ENCODE data around the gene MAP2K3.
A peak's percentile ranks its signal among the peaks of the same experiment; 100 is the strongest.
"Not testable (repeated sequence)": the region's sequence is repeated elsewhere in the genome, so short reads cannot be mapped to it uniquely, and the experiment has no call there.

MAP2K3 gene

DNA sequence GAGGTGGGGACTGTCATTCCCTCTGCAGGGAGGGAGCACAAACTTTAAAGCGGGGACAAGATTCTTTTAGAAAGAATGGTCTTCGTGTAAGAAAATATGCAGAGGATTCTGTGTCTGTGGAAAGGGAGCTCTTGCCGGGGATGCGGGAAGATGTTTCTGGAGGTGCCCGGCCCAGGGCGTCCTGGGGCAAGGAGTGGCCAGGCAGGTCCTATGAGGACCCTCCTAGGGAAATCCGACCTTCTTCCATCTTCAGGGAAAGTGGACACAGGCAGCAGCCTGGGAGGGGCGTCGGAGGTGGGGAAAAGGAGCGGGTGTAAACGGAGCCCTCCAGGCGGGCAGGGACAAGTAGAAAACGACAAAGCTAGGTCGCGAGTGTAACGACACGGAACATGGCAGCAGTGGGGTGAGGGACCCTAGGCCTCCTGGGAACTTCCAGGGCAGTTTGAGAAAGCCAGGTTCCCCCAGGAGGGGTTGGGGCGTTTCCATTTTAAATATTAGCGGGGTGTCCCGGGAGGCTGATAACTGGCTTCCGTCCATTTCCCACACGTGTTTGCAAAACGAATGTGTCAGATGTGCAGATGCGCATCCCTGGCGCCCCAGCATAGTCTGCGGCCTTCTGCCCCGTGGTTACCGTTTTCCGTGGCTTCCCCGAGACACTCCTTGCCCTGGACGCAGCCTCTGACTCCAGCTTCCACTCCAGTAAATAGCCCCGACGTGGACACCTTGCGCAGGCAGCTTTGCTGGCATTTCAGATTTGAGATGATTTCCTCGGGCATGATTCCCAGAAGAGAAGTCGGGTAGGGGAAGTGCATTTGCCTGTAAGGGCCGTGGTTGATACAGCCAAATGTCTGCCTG is 39.0 kb downstream of the MAP2K3 start:
- H3K9me3 ChIP-seq (replicated peaks in 1 of 11); H3K36me3 ChIP-seq; H4K20me1 ChIP-seq: not testable (repeated sequence)
- H3K4me1 ChIP-seq, result peaks cover 21 to 74% (median 55%) of the 10 kb centered on the region in 10 experiments
- peak overlapping the region in 6 of 11 experiments; percentile 8 to 68 (median 50); a peak in 8 of 22 replicates for H3K9ac ChIP-seq
- peaks cover 0 to 14% (median 0%) of the 10 kb centered on the region in 11 experiments; a peak in 6 of 22 replicates for H3K27me3 ChIP-seq
- peak overlapping the region; percentile 51 to 74 (median 62) for H3K4me3 ChIP-seq
- H3K4me2 ChIP-seq, result peak overlapping the region; percentile 77 to 92 (median 86)
- peak overlapping the region in 2 of 11 experiments; percentile 16 to 23; a peak in 2 of 22 replicates for H3K27ac ChIP-seq

DNA sequence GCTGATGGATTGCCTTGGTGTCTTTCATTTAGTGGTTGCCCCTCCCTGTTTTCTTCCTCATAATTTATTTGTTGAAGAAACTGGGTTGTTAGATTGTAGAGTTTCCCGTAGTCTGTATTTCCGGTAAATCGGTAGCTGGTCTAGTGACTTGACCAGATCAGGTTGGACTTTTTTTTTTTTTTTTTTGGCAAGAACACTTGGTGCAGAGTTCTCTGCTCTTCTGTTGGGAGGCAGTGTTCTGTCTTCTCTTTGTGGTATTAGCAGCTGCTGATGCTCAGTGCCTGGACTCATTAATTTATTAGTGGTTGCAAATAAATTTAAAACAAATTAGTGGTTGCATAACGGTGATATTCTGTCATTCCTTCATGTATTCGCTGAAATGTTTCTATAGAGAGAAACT is 40.2 kb downstream of the MAP2K3 start:
- H3K36me3 ChIP-seq; H3K9me3 ChIP-seq (replicated peaks in 1 of 11); H3K9ac ChIP-seq; H3K27me3 ChIP-seq; H3K4me3 ChIP-seq; H3K27ac ChIP-seq; H4K20me1 ChIP-seq: not testable (repeated sequence)
- Histone ChIP-seq H3K4me2 (peak overlapping the region in 4 of 11 experiments; percentile 16 to 84 (median 69); a peak in 8 of 22 replicates), H3K4me1 (peaks cover 21 to 61% (median 43%) of the 10 kb centered on the region in 10 experiments)

GRCh38 chr17:21327921-21328320 is 43.4 kb downstream of the MAP2K3 start:
- H3K4me3 ChIP-seq, H3K4me2 ChIP-seq: not testable (repeated sequence)

DNA sequence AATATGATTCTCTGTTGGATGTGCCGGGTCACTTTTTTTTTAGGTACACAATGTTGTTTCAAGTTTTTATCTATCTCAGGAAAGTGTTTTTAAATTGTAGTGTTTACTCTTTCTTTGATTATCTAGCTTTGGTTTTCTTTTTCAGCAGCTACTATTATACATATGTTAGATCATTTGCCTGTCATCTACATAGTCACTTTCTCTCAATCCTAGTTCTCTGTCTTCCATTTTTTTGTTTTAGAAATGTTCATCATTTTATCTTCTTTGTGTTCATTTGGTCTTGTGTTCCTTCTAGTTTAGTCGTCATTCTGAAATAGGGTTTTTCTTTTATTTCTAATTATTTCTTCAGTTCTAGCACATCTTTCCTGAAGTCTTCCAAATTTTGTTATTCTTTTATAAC is 44.3 kb downstream of the MAP2K3 start:
- H3K9ac ChIP-seq, H3K36me3 ChIP-seq, H3K4me3 ChIP-seq, H4K20me1 ChIP-seq, H3K27ac ChIP-seq, H3K4me2 ChIP-seq, H3K27me3 ChIP-seq: not testable (repeated sequence)
- Histone ChIP-seq H3K9me3 (replicated peaks in 1 of 11) (peaks cover 4 to 18% (median 11%) of the 10 kb centered on the region in 11 experiments; a peak in 15 of 22 replicates), H3K4me1 (peaks cover 16 to 26% (median 20%) of the 10 kb centered on the region in 10 experiments)

More at GRCh38 chr17:21327921-21328320, 43.4 kb downstream of the MAP2K3 start:
- H4K20me1 ChIP-seq, H3K27ac ChIP-seq, H3K27me3 ChIP-seq, H3K9ac ChIP-seq, H3K36me3 ChIP-seq: not testable (repeated sequence)
- H3K4me1 ChIP-seq, result peaks cover 21 to 34% (median 26%) of the 10 kb centered on the region in 10 experiments
- peaks cover 4 to 18% (median 11%) of the 10 kb centered on the region in 11 experiments; a peak in 15 of 22 replicates for H3K9me3 ChIP-seq (replicated peaks in 1 of 11)

DNA sequence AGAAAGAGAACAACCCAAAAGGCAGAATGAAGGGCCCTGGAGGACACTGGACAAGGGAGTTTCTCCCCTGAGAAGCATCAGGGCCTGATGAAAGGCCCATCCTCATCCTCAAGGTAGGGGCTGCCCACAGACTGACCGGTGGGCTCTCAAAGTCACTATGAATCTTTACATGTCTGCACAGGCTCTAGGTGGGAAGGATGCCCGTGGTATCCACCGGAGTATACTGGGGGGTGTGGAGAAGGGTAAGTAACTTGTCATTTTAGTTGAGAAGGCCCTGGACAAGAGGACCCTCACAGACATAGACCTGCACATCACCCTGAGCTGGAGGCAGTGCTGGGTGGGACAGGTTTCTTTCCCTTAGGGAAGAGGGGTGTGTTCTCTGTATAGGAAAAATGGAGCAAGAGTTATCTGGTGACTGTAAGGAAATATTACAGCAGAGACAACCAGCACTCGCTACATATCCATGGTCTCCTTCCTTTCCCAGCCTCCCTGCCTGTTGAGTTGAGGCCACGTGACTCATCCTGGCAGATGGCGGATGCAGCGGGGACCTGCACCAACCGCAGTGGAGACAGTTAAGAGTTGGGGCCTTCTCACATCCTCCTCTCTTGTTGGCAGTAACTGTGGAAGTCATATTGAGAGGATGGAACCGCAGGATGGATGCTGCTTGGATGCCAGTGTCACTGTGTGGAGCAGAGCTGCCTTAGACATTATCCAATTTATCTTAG is 46.1 kb downstream of the MAP2K3 start:
- no peak overlapping the region for H3K4me3 ChIP-seq
- no peak overlapping the region for H3K9ac ChIP-seq
- H3K36me3 ChIP-seq, result peaks cover 0 to 2% (median 0%) of the 10 kb centered on the region in 11 experiments; a peak in 1 of 22 replicates
- H3K27ac ChIP-seq, result no peak overlapping the region
- H3K4me2 ChIP-seq, result no peak overlapping the region
- TF ChIP-seq Cebpa-rat (IDR thresholded peaks at IDR 0.05), result no peak
- H3K9me3 ChIP-seq (replicated peaks in 1 of 11), result peaks cover 4 to 18% (median 11%) of the 10 kb centered on the region in 11 experiments; a peak in 15 of 22 replicates
- H4K20me1 ChIP-seq, result no peaks in the 10 kb centered on the region
- H3K27me3 ChIP-seq, result no peaks in the 10 kb centered on the region
- H3K4me1 ChIP-seq, result peaks cover 2 to 8% (median 3%) of the 10 kb centered on the region in 10 experiments; a peak in 19 of 20 replicates

DNA sequence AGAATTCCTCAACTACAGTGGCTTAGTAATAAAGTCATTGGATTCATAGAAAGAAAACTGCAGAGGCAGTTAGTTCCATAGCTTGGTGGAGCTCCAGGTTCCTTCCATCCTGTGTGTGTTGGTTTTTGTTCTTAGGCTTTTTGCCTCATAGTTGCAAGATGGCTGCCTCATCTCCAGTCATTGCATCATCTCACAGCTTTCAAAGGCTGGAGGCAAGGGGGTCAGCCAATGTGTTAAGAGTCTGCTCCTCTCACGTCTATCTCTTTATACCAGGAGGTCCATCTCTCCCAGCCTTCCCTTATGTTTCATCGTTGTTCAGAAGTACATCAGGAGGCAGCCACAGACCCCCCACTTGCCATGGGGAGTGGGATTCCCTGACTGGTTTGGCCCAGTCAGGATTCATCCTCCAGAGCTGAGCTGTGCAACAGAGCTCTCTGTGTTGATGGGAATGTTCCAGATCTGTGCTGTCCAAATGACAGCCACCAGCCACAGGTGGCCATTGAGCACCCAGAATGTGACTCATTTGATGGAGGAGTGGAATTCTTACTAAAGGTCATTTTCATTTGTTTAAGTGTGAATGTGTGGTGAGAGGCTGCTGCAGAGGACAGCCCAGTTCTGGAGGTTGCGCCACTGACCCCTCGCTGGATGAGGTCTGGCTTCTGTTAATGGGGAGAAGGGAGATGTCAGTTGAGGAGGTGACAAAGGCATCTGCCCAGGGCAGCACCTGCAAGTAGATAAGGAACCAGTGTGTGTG is 52.2 kb downstream of the MAP2K3 start:
- not testable (repeated sequence) for H3K4me3 ChIP-seq; H3K27ac ChIP-seq; H3K9ac ChIP-seq; H3K27me3 ChIP-seq; H4K20me1 ChIP-seq; H3K9me3 ChIP-seq (replicated peaks in 1 of 11); H3K36me3 ChIP-seq
- TF ChIP-seq Cebpa-rat (IDR thresholded peaks at IDR 0.05), result peak in 1 of 11 experiments; percentile 22; a peak in 1 of 22 replicates
- Histone ChIP-seq H3K4me2 (peak overlapping the region in 2 of 11 experiments; percentile 77 to 79; a peak in 2 of 22 replicates), H3K4me1 (peaks cover 0 to 45% (median 27%) of the 10 kb centered on the region in 10 experiments; a peak in 16 of 20 replicates)

- peaks cover 0 to 54% (median 30%) of the 10 kb centered on the region in 10 experiments; a peak in 16 of 20 replicates for H3K4me1 ChIP-seq
- H3K27me3 ChIP-seq; H3K4me3 ChIP-seq; H4K20me1 ChIP-seq; H3K36me3 ChIP-seq; H3K27ac ChIP-seq; H3K9me3 ChIP-seq (replicated peaks in 1 of 11): not testable (repeated sequence)
- H3K4me2 ChIP-seq, result peak overlapping the region in 9 of 11 experiments; percentile 37 to 79 (median 71); a peak in 16 of 22 replicates
- peak overlapping the region in 1 of 11 experiments; percentile 14; a peak in 1 of 22 replicates for H3K9ac ChIP-seq
Observed at GRCh38 chr17:21337981-21338625, 53.6 kb downstream of the MAP2K3 start.

DNA sequence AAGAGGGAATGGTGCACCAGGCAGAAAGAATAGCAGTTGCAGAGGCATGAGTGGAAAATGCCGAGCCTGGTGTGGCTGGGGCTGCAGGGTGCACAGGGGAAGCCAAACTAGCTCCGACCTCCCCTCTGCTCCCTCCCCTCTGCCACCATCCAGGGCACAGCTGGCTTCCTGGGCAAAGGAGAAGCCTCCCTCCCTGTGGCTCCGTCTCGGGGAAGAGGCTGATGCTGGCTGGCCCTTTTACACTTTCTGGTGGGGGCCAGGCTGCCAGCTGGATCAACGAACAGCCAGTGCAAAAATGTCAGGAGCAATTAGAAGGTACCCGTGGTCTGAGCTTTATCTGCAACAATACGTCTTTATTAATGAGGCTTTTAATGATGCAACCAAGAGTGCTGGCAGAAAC is 54.5 kb downstream of the MAP2K3 start:
- H4K20me1 ChIP-seq, result no peaks in the 10 kb centered on the region
- no peak overlapping the region for H3K4me3 ChIP-seq
- peak overlapping the region in 2 of 11 experiments; percentile 22 to 43; a peak in 2 of 22 replicates for H3K9ac ChIP-seq
- H3K4me2 ChIP-seq, result peak overlapping the region in 9 of 11 experiments; percentile 37 to 79 (median 71); a peak in 18 of 22 replicates
- no peaks in the 10 kb centered on the region for H3K27me3 ChIP-seq
- no peak for TF ChIP-seq Cebpa-rat (IDR thresholded peaks at IDR 0.05)
- peak overlapping the region in 1 of 11 experiments; percentile 14; a peak in 1 of 22 replicates for H3K27ac ChIP-seq
- H3K9me3 ChIP-seq (replicated peaks in 1 of 11), result no peaks in the 10 kb centered on the region
- H3K4me1 ChIP-seq, result peaks cover 0 to 63% (median 36%) of the 10 kb centered on the region in 10 experiments; a peak in 16 of 20 replicates
- H3K36me3 ChIP-seq, result no peaks in the 10 kb centered on the region

GRCh38 chr17:21339571-21339970 is 55.1 kb downstream of the MAP2K3 start:
- not testable (repeated sequence) for H4K20me1 ChIP-seq; H3K36me3 ChIP-seq; H3K4me3 ChIP-seq; H3K27me3 ChIP-seq; H3K9ac ChIP-seq; H3K27ac ChIP-seq; H3K9me3 ChIP-seq (replicated peaks in 1 of 11)
- peak overlapping the region in 8 of 11 experiments; percentile 37 to 79 (median 74); a peak in 14 of 22 replicates for H3K4me2 ChIP-seq
- H3K4me1 ChIP-seq, result peaks cover 0 to 67% (median 39%) of the 10 kb centered on the region in 10 experiments; a peak in 16 of 20 replicates

DNA sequence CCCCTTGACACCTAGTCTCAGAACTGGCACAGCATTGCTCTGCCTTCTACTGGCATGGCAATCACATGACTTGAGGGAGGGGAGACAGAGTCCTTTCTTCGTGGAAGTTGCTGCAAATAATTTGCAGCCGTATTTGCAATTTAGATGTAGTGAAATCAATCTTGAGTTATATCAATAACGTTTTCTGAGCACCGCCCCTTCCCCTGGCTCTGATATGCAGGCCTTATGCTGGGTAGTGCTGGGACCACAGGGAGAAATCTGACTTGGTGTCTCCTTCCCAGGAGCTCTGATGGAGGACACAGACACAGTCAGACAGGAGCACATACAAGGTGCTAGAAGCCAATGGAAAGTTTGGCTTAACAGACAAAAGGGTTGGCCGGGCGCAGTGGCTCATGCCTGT is 55.9 kb downstream of the MAP2K3 start:
- not testable (repeated sequence) for H3K4me3 ChIP-seq; H3K36me3 ChIP-seq; H3K9me3 ChIP-seq (replicated peaks in 1 of 11); H3K27me3 ChIP-seq; H3K27ac ChIP-seq; H4K20me1 ChIP-seq; H3K9ac ChIP-seq
- peaks cover 3 to 75% (median 47%) of the 10 kb centered on the region in 10 experiments; a peak in 18 of 20 replicates for H3K4me1 ChIP-seq
- peak overlapping the region in 4 of 11 experiments; percentile 5 to 77 (median 18); a peak in 3 of 22 replicates for H3K4me2 ChIP-seq

DNA sequence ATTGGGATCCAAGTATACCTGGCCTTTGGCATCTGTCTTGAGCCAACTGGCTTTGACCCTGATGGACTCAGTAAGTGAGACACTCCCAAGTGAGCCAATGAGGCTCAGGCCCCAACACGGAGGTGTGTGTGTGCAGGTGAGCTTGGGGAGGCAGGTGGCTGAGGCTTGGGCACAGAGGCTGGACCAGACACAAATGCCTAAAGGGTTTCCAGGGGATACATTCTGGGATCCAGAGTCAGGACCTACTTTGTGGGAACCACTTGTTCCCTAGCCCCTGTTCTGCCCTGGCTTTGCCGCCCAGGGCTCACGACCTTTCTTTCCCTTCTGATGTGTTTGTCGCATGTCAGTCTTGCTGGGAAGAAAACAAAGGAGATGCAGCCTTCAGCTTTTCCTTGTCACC is 56.8 kb downstream of the MAP2K3 start:
- not testable (repeated sequence) for H3K9me3 ChIP-seq (replicated peaks in 1 of 11); H3K36me3 ChIP-seq; H3K9ac ChIP-seq; H3K4me3 ChIP-seq; H4K20me1 ChIP-seq; H3K27ac ChIP-seq; H3K27me3 ChIP-seq; H3K4me2 ChIP-seq
- H3K4me1 ChIP-seq, result peaks cover 4 to 78% (median 49%) of the 10 kb centered on the region in 10 experiments; a peak in 18 of 20 replicates
